ENCODE measurements around the gene ACER1.

The ACER1 gene

GRCh38 chr19:6376512-6377190, 43.2 kb upstream of the ACER1 start:
- no peak overlapping the region for H3K4me3 ChIP-seq (ENCODE audit: low read depth, low read length)
- TF ChIP-seq CTCF (IDR thresholded peaks at IDR 0.05; ENCODE audit: low read depth, low read length, missing control alignments), result no peak
- in situ Hi-C loops (cut with HindIII; ENCODE audit: low sequenced_read_pairs), result no loop called here
- no peak for DNase-seq (ENCODE audit: low read depth)

DNA sequence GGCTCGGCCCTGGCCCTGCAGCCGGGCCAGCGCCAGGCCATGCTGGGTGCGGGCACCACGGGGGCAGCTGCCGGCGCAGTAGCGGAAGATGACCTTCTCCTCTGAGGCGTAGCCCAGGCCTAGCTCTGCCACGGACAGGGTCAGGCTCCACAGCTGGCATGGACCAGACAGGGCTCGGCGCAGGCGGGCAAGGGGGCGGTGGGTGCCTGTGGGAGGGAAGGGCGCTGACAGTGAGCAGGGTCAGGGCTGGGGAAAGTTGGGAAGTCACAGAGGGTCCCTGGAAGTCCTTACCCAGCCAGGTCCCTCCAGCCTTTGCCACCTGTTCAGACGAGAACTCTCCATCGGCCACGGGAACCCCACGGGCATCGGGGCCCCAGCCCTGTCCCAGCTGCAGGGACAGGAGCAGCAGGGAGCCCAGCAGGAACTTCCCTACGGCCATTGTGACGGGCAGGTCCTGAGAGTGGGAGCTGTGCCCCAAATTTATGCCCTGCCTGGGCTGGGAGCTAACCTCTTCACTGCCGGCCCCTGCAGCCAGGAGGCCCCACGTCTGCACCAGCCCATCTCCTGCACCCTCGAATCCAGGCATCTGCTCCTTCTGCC, 42.1 kb upstream of the ACER1 start, which contains the start of gene PSPN:
PSPN (minus strand) TSS at position 523 of the 600 bp plus-strand sequence; CDS start at position 439, 84 bp downstream.
- in situ Hi-C loops (cut with HindIII; ENCODE audit: low sequenced_read_pairs), result no loop called here
- DNase-seq (ENCODE audit: low read depth), result no peak
- no peak for TF ChIP-seq CTCF (IDR thresholded peaks at IDR 0.05; ENCODE audit: low read depth, low read length, missing control alignments)
- no peak within 1 kb of the TSS for H3K4me3 ChIP-seq (ENCODE audit: low read depth, low read length)

GRCh38 chr19:6374711-6375410, 41.4 kb upstream of the ACER1 start:
- DNase-seq (ENCODE audit: low read depth), result no peak
- H3K4me3 ChIP-seq (ENCODE audit: low read depth, low read length), result no peak overlapping the region
- no peak for TF ChIP-seq CTCF (IDR thresholded peaks at IDR 0.05; ENCODE audit: low read depth, low read length, missing control alignments)
- in situ Hi-C loops (cut with HindIII; ENCODE audit: low sequenced_read_pairs), result no loop called here

DNA sequence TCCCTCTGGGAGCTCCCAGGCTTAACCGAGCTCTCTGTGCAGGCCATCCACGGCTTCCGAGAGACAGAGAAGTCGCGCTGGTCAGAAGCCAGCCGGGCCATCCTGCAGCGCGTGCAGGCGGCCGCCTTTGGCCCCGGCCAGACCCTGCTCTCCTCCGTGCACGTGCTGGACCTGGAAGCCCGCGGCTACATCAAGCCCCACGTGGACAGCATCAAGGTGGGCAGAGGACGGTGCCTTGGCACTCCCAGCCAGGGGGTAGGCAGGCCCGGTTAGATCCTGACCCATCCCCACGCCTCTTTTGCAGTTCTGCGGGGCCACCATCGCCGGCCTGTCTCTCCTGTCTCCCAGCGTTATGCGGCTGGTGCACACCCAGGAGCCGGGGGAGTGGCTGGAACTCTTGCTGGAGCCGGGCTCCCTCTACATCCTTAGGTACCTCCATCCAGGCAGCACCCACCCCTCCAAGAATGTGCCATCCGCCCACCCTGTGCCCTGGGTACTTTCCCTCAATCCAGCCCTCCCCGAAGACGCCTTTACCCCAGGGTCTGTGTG, 40.8 kb upstream of the ACER1 start:
- in situ Hi-C loops (cut with HindIII; ENCODE audit: low sequenced_read_pairs), result no loop called here
- DNase-seq (ENCODE audit: low read depth), result no peak
- TF ChIP-seq CTCF (IDR thresholded peaks at IDR 0.05; ENCODE audit: low read depth, low read length, missing control alignments), result no peak
- H3K4me3 ChIP-seq (ENCODE audit: low read depth, low read length), result peak overlapping the region; percentile 46

- in situ Hi-C loops (cut with HindIII; ENCODE audit: low sequenced_read_pairs), result no loop called here
- peak overlapping the region; percentile 46 for H3K4me3 ChIP-seq (ENCODE audit: low read depth, low read length)
Measured at GRCh38 chr19:6373813-6374108, 40.3 kb upstream of the ACER1 start.

More at GRCh38 chr19:6373813-6374108, 40.3 kb upstream of the ACER1 start:
- no peak for TF ChIP-seq CTCF (IDR thresholded peaks at IDR 0.05; ENCODE audit: low read depth, low read length, missing control alignments)
- no peak for DNase-seq (ENCODE audit: low read depth)

All from astrocyte of the cerebellum (primary cell).